Mucosa of stomach (tissue), 1 donor: Measurements from ENCODE around the gene CSN1S1.
"Not testable (repeated sequence)": the region's sequence is repeated elsewhere in the genome, so short reads cannot be mapped to it uniquely, and the experiment has no call there.

Experiments used
- H3K27me3 ChIP-seq: one replicate; pipeline ENCODE4 v1.7.0; 2013; ENCODE audit warnings: mild to moderate bottlenecking, low read length; ENCODE audit not compliant: control insufficient read depth, insufficient read depth
- H3K36me3 ChIP-seq: one replicate; pipeline ENCODE4 v1.7.0; 2013; ENCODE audit warnings: low read length; ENCODE audit not compliant: control insufficient read depth, insufficient read depth
- H3K4me1 ChIP-seq: one replicate; pipeline ENCODE4 v1.7.0; 2013; ENCODE audit warnings: mild to moderate bottlenecking, low read length; ENCODE audit not compliant: control insufficient read depth, insufficient read depth
- H3K4me3 ChIP-seq: one replicate; pipeline ENCODE4 v1.7.0; 2013; ENCODE audit warnings: low read length
- H3K9ac ChIP-seq: one replicate; pipeline ENCODE4 v1.7.0; 2013; ENCODE audit warnings: mild to moderate bottlenecking, low read length, moderate library complexity
- H3K9me3 ChIP-seq: one replicate; pipeline ENCODE4 v1.7.0; 2013; ENCODE audit warnings: mild to moderate bottlenecking, low read length, moderate library complexity; ENCODE audit not compliant: control insufficient read depth
- donor health status: Pancreatic carcinoma.

Gene CSN1S1, protein sequence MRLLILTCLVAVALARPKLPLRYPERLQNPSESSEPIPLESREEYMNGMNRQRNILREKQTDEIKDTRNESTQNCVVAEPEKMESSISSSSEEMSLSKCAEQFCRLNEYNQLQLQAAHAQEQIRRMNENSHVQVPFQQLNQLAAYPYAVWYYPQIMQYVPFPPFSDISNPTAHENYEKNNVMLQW

DNA sequence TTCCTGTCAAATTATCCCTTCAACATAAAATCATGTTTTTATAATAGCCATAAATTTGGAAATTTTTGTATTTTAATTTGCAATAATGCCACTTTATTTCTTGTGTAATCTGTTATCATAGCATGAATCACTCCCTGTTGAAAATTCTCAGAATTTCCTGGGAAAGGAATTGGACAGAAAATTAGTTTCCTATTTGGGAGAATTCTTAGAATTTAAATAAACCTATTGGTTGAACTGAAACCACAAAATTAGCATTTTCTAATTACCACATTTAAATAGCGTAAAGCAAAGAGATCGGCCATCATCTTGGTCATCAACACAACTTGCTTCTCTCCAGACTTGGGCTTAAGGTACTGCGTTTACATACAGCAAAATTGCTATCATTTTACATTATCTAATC, at the start of gene CSN1S1:
TSS of gene CSN1S1 (plus strand) at position 301 of the 400 bp plus-strand sequence. CDS start 1,488 bp downstream, outside the sequence.
- no peaks in the 10 kb centered on the region for H3K9me3 ChIP-seq
- H3K4me1 ChIP-seq, result no peaks in the 10 kb centered on the region
- no peaks in the 10 kb centered on the region for H3K27me3 ChIP-seq
- H3K9ac ChIP-seq, result no peak within 1 kb of the TSS
- no peaks in the 10 kb centered on the region for H3K36me3 ChIP-seq
- H3K4me3 ChIP-seq, result no peak within 1 kb of the TSS

DNA sequence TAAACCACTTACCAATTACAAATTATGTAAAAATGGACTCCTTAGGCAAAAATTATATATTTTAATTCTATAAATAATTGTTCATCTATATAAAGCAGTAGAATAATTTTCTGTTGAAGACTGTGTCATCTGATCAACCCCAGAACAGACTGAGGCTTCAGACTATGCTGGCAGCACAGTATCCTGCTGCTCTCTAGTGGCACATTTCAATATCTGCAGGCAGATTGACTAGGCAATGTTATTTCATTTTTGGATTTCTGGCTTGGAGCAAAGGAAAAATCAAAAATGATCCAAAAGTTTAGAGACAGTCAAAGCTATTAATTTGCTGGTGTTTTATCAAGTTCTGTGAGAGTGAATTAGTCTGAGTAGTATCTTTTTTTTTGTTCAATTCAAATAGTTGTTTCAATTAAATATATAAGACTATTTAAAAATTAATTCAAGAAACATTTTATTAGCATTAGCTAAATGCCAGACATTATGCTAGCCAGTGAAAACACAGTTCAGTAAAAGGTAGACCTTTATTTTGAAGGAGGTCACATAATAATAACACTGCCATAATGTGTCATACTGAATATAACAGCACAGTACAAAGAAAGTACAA, 49.6 kb upstream of the CSN1S1 start:
- no peaks in the 10 kb centered on the region for H3K9me3 ChIP-seq
- H3K27me3 ChIP-seq, result no peaks in the 10 kb centered on the region
- H3K4me3 ChIP-seq, result no peak overlapping the region
- H3K9ac ChIP-seq, result no peak overlapping the region
- H3K36me3 ChIP-seq, result no peaks in the 10 kb centered on the region
- H3K4me1 ChIP-seq, result peaks cover under 1% of the 10 kb centered on the region

DNA sequence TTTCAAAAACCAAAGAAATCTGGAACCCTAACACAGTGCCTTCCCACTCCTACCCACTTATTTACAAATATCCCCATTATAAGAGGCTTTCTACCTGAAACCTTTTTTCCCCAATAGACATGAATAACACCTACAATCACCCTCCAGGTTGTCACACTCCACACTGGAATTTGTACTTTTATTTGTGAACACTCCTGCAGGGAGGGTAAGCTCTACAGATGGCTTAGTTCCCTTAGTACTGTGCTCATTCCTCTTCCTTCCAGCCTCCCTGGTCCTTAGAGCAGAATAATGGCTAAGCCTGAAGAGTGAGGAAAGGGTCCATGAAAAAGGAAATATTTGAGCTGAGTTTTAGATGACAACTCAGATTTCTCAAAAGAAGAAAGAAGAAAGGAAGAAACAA, 48.7 kb upstream of the CSN1S1 start:
- H3K27me3 ChIP-seq, result no peaks in the 10 kb centered on the region
- no peak overlapping the region for H3K4me3 ChIP-seq
- no peak overlapping the region for H3K9ac ChIP-seq
- H3K36me3 ChIP-seq, result no peaks in the 10 kb centered on the region
- no peaks in the 10 kb centered on the region for H3K9me3 ChIP-seq
- no peaks in the 10 kb centered on the region for H3K4me1 ChIP-seq

DNA sequence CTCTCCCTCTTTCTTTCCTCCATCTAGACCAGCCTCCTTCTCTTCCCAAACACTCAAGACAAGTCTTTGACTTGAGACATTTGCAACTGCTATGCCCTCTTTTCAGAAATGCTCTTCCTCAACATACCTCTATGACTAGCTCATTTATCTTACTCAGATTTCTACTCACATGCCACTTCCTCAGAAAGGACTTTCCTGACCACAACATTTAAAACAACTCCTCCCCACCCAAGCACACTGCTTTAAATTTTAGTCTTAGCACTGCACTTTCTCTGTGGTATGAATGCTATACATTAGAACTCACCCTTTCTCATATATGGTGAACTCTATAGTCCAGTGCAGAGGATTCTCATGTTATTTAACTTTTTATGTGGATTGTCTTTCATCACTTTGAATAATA, 42.5 kb upstream of the CSN1S1 start:
- no peak overlapping the region for H3K4me3 ChIP-seq
- no peak overlapping the region for H3K9ac ChIP-seq
- no peaks in the 10 kb centered on the region for H3K9me3 ChIP-seq
- H3K27me3 ChIP-seq, result no peaks in the 10 kb centered on the region
- H3K36me3 ChIP-seq, result no peaks in the 10 kb centered on the region
- H3K4me1 ChIP-seq, result no peaks in the 10 kb centered on the region

- H3K4me3 ChIP-seq, result no peak overlapping the region
- H3K9me3 ChIP-seq, result no peaks in the 10 kb centered on the region
- no peaks in the 10 kb centered on the region for H3K36me3 ChIP-seq
- no peaks in the 10 kb centered on the region for H3K4me1 ChIP-seq
- no peaks in the 10 kb centered on the region for H3K27me3 ChIP-seq
- no peak overlapping the region for H3K9ac ChIP-seq
Observed at GRCh38 chr4:69894186-69894585, 36.7 kb upstream of the CSN1S1 start.

- no peaks in the 10 kb centered on the region for H3K9me3 ChIP-seq
- no peaks in the 10 kb centered on the region for H3K36me3 ChIP-seq
- no peak overlapping the region for H3K4me3 ChIP-seq
- H3K9ac ChIP-seq, result no peak overlapping the region
- no peaks in the 10 kb centered on the region for H3K27me3 ChIP-seq
- H3K4me1 ChIP-seq, result no peaks in the 10 kb centered on the region
Observed at GRCh38 chr4:69894721-69895120, 36.1 kb upstream of the CSN1S1 start.

- H3K36me3 ChIP-seq, result no peaks in the 10 kb centered on the region
- no peak overlapping the region for H3K9ac ChIP-seq
- no peak overlapping the region for H3K4me3 ChIP-seq
Observed at GRCh38 chr4:69896530-69897116, 34.2 kb upstream of the CSN1S1 start.

GRCh38 chr4:69907151-69907550, 23.7 kb upstream of the CSN1S1 start:
- no peak overlapping the region for H3K9ac ChIP-seq
- no peaks in the 10 kb centered on the region for H3K36me3 ChIP-seq
- no peaks in the 10 kb centered on the region for H3K27me3 ChIP-seq
- H3K4me1 ChIP-seq, result no peaks in the 10 kb centered on the region
- H3K4me3 ChIP-seq, result no peak overlapping the region
- no peaks in the 10 kb centered on the region for H3K9me3 ChIP-seq

More at GRCh38 chr4:69896530-69897116, 34.2 kb upstream of the CSN1S1 start:
- H3K27me3 ChIP-seq, result no peaks in the 10 kb centered on the region
- no peaks in the 10 kb centered on the region for H3K9me3 ChIP-seq
- H3K4me1 ChIP-seq, result no peaks in the 10 kb centered on the region

- Histone ChIP-seq H3K36me3 (no peaks in the 10 kb centered on the region), H3K9ac (no peak overlapping the region), H3K27me3 (no peaks in the 10 kb centered on the region)
Observed at GRCh38 chr4:69909195-69909594, 21.7 kb upstream of the CSN1S1 start.

DNA sequence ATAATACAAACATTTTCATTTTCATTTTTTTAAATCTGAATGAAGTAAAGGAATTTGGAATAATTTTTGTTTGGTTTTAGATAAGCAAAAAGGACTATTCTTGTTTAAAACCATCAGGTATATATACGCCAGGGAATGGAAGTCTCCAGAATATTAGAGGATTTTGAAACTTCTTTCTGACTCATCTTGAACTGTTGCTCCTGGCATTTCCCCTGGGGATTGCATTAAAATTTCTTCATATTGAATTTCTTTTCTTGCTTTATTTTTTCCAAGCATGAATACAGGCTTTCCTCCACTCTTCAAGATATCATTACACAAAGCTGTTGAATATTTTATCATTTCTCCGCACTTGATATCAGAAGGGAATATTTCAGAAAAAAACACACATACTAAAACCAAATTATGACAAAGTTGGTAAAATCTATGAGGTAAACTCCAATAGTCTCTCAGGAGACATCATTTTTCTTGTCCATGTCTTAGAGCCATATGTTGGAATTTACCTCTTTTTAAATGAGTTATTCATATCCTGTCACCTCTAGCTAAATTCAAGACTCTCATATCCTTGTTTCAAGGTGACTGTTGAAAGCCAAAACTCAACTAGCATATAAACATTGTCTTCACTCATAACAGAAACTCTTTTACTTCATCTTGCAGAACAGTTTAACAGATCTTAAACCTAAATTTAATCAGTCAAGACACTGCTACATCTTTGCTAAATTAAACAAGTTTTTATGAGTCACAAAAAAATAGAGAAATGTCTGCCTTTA, 20.7 kb upstream of the CSN1S1 start:
- Histone ChIP-seq H3K4me3 (no peak overlapping the region), H3K36me3 (no peaks in the 10 kb centered on the region), H3K9me3 (no peaks in the 10 kb centered on the region), H3K4me1 (no peaks in the 10 kb centered on the region), H3K9ac (no peak overlapping the region), H3K27me3 (no peaks in the 10 kb centered on the region)

More at GRCh38 chr4:69909195-69909594, 21.7 kb upstream of the CSN1S1 start:
- no peaks in the 10 kb centered on the region for H3K9me3 ChIP-seq
- no peak overlapping the region for H3K4me3 ChIP-seq
- H3K4me1 ChIP-seq, result no peaks in the 10 kb centered on the region

GRCh38 chr4:69920874-69921273, 10.0 kb upstream of the CSN1S1 start:
- H3K36me3 ChIP-seq, result no peaks in the 10 kb centered on the region
- no peaks in the 10 kb centered on the region for H3K27me3 ChIP-seq
- no peaks in the 10 kb centered on the region for H3K4me1 ChIP-seq
- H3K4me3 ChIP-seq, result no peak overlapping the region
- H3K9ac ChIP-seq, result no peak overlapping the region
- no peaks in the 10 kb centered on the region for H3K9me3 ChIP-seq

DNA sequence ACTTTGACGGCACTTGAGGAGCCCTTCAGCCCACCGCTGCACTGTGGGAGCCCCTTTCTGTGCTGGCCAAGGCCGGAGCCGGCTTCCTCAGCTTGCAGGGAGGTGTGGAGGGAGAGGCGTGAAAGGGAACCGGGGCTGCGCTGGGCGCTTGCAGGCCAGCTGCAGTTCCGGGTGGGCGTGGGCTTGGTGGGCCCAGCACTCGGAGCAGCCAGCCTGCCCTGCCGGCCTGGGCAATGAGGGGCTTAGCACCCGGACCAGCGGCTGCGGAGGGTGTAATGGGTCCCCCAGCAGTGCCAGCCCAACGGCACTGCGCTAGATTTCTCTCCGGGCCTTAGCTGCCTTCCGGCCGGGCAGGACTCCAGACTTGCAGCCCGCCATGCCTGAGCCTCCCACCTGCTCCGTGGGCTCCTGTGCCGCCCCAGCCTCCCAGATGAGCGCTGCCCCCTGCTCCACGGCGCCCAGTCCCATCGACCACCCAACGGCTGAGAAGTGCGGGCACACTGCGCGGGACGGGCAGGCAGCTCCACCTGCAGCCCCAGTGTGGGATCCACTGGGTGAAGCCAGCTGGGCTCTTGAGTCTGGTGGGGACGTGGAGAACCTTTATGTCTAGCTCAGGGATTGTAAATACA, 7.0 kb upstream of the CSN1S1 start:
- not testable (repeated sequence) for H3K9me3 ChIP-seq, H3K27me3 ChIP-seq, H3K4me3 ChIP-seq, H3K36me3 ChIP-seq, H3K9ac ChIP-seq, H3K4me1 ChIP-seq
